Activated CD4-positive, alpha-beta T cell treated with anti-CD3 and anti-CD28 coated beads for 48 hours (primary cell): ENCODE measurements around the gene CNKSR1.

Source experiments
- DNase-seq: peaks from one replicate; pipeline ENCODE4 v3.0.0-alpha.2; 2020

The CNKSR1 gene

DNA sequence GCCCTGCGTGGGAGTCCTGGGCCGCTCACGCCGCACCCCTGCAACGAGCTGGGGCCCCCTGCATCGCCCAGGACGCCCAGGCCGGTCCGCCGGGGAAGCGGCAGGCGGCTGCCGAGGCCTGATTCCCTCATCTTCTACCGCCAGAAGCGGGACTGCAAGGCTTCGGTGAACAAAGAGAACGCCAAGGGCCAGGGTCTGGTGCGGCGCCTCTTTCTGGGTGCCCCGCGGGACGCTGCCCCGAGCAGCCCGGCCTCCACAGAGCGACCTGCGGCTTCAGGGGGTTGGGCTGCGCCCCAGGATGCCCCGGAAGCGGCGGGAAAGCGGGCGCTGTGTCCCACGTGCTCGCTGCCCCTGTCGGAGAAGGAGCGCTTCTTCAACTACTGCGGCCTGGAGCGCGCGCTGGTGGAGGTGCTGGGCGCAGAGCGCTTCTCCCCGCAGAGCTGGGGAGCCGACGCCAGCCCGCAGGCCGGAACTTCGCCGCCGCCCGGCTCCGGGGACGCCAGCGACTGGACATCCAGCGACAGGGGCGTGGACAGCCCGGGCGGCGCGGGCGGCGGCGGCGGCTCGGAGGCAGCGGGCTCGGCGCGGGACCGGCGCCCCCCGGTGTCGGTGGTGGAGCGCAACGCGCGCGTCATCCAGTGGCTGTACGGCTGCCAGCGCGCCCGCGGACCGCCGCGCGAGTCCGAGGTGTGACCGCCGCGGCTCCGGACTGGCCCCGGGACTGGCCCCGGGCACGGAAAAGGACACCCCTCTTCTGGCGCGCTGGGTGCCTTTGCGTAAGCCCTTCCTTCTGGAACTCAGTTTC is 15.7 kb upstream of the CNKSR1 start:
- peak; percentile 62 for DNase-seq

DNA sequence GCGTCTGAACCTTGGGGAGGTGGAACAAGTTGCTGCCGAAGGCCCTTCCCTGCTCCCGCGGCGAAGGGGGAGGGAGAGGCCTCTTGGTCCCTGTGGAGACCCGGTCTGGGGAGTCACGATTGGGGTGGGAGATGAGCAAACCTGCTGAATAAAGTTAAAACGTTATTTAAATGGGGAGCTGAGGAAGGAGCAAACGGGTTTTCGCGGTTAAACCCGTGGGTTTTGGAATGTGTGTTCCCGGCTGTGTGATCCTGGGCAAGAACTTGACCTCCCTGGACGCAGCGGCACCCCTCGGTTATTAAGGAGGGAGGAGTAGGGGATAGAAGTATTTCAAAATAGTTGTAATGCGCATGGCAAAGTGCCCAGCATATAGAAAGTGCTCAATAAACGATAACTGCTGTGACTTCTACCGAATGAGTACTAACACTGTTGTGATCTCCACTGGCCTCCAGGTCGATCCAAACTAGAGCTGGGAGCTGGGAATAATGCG is 15.0 kb upstream of the CNKSR1 start:
- DNase-seq = no peak

DNA sequence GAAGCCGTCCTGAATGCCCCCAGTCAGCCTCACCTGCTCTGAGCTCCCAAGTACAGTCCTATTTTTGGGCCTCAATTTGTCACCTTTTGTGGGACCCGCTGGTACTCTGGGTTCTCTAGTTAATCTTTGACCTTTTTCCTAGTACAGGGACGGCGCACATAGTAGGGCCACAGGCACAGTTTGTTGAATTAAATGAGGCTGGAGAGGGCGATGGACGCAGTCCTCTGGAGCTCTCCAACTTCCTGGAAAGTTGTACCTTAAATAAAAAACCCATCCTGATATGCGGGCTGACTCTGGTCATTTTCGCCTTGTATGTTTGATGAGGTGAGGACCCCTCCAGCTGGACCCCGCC is 13.6 kb upstream of the CNKSR1 start:
- DNase-seq = no peak

DNA sequence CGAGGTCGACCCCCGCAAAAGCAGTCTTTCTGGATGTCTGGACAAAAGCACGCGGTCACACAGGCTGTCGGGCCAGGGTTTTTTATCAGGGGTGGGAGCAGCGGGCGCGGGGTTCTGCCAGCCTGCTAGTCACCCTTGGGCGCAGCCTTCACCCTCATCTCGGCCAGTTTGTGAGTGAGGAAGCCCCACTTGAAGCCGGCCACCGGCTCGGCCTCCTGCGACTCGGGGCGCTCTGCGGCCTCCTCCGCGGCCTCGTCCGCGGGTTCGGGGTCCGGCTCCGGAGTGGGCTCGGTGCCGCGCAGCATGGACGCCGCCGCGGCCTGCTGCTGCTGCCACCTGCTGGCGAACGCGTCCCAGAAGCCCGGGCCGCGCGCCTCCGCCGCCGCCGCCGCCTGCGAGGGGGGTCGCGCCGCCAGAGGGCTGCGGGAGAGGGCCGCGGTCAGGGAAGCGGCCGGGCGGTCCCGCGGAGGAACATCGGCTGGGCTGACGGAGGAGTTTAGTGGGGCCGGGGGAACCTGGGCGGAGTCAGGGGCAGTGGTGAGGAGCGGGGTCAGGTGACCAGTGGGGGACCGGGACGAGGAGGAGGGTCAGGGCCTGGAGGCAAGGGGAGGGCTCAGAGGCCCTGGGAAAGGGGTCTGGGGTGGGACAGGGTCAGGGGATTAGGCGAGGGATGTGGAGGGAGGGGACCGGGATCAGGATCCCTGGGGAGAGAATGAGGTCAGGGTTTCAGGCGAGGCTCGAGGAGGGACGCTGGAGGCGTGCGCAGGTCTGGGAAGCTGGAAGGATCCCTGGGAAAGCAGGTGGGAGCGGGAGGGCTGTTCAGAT is 13.0 kb upstream of the CNKSR1 start:
- DNase-seq = peak; percentile 55

DNA sequence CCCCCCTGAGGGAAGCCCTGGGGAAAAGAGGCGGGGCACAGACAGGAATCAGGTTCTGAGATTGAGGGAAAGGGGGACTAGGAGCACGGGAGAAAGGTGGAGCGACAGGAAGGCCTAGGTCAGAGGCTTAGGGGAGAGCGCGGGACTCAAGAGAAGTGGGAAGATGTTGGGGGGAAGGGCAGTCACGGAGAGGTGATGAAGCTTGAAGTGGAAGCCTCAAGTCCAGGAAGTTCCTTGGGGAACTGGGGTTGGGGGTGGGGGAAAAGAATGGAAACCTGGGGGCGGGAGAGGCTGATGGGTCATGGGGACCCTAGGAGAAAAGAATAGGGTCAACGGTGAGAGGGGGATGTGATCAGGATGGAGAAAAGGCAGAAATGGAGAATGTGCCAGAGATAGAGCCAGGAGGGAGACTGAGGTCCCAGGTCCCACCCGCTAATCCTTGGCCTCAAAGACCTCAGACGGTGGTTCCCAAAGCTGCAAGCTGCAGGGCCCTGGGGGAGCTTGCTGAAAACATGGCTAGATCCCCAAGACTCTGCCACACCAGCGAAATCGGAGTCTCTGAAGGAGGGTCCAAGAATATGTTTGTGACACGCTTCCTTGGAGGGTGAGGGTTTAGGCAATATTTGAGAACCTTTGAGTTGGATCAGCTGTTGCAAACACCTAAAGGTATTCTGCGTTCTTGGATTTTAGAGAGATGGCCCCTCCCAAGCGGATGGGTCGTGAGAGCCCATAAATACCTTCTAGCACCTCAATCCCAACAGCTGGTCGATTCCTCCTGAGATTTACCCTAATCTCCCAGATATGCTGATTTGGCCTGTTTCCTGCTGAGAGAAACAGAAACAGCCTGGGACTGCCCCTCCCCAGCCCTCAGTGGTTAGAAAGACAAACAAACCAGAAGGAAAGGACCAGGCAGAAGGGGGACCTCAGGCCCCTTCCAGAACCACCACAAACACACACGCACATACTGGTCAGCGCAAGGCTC is 12.1 kb upstream of the CNKSR1 start:
- DNase-seq = no peak

DNA sequence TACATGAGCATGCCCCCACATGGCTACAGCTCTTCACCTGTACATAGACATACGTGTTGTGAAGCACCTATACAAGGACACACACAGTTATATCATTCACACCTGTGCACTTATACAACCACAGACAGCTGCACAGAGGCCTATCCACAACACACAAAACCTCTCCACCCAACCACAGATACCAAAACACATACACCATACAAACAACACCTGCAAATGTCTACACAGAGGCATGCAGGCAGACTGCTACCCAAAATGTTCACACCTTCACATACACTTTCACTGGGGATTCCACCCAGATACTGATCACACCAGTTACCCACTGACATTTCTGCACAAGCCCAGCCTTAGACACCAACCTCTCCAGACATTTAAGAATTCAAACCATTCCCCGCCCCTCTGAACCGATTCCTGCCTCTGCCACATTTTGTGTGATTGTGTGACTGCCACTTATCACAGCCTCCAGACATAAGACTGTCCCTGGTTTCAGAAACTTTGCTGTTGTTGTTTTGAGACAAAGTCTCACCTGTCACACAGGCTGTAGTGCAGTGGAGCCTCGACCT is 10.5 kb upstream of the CNKSR1 start:
- DNase-seq = no peak

DNA sequence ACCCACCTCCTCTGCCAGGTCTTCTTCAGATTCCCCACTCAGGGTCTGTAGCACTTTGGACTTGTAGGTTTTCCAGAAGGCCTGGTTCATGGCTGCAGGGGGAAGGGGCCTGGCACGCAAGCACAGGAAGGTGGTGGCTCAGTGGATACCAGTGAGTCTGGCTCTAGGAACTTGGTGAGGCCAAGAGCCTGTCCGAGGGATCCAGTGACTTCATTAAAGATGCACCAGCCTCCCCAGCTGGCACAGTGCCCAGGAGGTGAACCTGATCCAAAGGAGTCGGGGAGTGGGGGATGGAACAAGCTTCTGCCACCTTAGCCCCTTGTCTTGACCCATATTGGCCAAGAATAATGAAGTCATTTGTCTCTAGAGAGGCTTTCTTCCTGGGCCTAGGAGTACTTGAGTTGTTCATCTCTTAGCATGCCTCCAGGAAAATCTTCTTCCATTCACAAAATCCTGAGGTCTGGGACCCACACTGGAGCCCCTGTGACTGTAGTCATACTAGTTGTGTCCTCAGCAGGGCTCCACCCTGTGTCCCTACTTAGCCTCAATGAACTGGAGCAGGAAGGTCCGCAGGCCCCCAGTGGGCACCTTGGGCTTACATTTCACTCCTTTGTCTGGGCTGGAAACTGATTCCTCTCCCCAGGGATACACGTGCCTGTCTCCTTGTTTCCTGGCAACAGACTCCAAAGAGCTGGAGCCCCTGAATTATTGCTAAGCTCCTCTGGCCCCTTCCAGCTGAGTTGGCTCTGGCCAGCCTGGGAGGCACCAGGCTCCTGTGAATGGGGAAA is 8.7 kb upstream of the CNKSR1 start, which contains the start of gene C1orf232:
Gene C1orf232 (minus strand): TSS at position 554 of the 788 bp plus-strand sequence. CDS start 464 bp downstream, at position 90.
- no peak for DNase-seq

DNA sequence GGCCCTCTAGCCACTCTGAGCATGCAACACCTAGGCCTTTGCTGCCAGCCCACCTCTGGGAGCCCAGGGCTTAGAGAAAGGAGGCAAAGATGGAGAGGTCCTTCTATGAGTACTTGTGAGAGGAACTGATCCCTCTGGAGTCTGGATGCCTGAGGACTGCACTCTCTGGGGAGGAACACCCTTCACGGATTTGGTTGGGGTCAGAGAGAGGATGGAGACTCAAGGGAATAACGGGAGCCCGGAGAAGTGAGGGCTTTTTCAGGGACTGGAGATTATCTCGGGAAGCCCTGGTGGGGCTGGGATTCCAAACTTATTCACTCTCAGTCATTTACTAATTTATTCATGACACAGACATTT is 8.1 kb upstream of the CNKSR1 start:
- DNase-seq = no peak

DNA sequence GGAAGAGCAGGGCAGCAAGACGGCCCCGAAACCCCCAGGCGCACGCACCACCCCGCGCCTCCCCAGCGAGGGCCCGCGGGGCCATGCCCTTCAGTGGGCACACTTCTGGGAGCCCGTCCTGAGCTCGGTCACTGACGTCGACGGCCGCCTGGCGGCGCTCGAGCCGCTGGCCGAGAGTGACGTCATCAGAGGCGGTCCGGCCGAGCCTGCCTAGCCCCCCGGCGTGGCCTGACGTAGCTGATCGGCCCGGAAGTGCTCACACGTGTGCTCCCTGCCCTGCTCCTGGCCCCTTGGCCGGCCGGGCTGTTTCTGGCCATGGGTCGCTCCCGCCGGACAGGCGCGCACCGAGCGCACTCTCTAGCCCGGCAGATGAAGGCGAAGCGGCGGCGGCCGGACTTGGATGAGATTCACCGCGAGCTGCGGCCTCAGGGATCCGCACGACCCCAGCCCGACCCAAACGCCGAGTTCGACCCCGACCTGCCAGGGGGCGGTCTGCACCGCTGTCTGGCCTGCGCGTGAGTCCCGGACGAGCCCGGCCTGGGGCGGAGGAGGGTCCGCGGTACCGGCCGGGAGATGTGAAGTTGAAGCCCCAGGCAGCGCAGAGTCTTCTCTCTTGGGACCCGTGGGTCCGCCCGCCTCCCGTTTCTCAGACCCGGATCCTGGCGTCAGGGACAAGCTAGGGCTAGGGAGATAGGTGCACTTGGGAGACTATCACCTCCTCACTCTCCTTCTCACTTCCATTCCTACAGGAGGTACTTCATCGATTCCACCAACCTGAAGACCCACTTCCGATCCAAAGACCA is 7.4 kb upstream of the CNKSR1 start, which contains the start of gene ZNF593:
Gene ZNF593 (plus strand): TSS at position 240 of the 803 bp plus-strand sequence. CDS start 76 bp downstream, at position 316.
- peak; percentile 93 for DNase-seq

DNA sequence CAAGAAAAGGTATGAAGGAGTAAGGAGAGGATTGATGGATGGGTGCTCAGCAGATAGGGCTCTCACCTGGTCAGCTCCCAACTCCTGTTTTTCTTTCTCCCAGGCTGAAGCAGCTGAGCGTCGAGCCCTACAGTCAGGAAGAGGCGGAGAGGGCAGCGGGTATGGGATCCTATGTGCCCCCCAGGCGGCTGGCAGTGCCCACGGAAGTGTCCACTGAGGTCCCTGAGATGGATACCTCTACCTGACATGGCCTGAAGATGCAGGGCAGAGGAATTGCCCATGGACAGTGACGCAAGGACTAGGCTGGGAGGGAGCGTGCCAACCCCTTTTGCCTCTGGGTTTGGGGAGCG is 6.8 kb upstream of the CNKSR1 start:
- DNase-seq = no peak

DNA sequence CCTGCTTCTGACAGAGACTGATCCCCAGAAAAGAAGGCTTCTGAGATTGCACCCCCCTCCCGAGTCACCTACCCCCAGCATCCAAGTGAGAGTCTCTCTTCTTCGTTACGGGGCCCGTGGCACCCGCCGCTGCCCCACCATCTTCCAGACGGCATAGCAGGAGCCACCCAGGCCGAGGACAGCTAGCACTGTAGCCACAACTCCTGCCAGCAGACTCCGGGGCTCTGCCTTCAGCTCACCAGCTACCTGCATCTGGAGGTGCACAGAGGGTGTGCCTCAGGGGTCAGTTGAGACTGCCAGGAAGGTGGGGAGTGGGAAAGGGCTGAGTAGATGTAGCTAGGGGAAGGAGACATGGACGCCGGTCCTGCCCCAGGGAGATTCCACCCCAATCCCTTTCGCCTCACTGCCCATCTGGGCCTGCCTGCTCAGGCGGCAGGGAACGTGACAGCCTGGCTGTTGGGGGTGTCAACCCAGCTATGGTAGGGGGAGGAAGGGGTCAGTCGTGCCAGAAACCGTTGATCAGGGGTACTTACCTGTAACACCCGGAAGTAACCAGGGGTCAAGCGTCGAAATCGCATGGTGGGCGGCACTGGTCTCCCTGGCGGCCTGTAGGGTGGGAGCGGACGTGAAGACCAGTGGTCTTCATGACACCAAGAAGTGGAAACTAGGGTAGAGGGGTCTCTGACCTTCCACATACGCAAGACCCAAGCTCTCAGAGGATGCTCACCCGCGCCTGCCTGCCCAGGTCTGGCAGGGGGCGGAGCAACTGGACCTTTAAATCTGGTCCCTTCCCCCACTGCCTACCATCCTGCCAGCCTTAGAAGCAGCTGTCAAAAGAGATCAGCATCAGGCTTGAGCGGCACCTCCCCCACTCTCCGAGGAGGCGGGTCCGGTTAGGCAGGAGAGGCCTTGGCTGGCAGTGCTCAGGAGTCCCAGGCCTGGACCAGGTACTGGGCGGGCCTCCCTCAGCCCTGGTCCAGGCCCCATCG is 5.9 kb upstream of the CNKSR1 start, which contains the start of gene ZNF593OS:
Gene ZNF593OS (minus strand): TSS at position 749 of the 989 bp plus-strand sequence. CDS start 171 bp downstream, at position 578.
- no peak for DNase-seq

DNA sequence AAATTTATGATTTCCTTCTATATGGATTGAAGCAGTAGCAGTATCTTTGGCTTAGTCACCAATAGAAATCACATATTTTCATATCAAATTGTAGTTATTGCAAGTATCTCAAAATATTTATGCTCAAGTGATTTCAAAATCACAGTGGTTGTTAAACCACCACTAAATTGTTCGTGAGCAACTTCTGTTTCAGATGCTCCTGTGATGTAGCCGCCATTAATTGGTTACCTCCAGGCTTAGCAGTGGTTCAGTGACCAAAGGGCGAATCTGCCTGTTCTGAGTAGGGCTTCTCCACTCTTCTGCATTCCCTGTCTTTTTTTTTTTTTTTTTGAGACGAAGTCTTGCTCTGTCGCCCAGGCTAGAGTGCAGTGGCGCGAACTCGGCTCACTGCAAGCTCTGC is 1.9 kb upstream of the CNKSR1 start:
- no peak for DNase-seq

DNA sequence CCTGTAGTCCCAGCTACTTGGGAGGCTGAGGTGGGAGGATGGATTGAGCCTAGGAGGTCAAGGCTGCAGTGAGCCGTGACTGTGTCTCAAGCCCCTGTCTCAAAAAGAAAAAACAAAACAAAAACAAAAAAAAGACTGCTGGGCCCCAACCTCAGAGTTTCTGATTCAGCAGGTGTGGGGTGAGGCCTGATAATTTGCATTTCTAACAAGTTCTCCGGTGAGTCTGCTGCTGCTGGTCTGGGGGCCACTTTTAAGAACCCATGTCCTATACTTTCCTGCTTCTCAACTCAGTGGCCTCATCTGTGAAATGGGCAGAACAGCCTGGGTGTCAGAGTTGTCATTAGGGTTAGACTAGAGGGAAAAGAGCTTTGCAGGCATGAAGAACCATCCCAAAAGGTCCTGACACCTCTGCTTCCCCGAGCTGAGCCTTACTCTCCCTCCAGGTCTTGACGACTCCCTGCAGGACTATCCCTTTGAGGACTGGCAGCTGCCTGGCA is 2.8 kb downstream of the CNKSR1 start:
- no peak for DNase-seq

DNA sequence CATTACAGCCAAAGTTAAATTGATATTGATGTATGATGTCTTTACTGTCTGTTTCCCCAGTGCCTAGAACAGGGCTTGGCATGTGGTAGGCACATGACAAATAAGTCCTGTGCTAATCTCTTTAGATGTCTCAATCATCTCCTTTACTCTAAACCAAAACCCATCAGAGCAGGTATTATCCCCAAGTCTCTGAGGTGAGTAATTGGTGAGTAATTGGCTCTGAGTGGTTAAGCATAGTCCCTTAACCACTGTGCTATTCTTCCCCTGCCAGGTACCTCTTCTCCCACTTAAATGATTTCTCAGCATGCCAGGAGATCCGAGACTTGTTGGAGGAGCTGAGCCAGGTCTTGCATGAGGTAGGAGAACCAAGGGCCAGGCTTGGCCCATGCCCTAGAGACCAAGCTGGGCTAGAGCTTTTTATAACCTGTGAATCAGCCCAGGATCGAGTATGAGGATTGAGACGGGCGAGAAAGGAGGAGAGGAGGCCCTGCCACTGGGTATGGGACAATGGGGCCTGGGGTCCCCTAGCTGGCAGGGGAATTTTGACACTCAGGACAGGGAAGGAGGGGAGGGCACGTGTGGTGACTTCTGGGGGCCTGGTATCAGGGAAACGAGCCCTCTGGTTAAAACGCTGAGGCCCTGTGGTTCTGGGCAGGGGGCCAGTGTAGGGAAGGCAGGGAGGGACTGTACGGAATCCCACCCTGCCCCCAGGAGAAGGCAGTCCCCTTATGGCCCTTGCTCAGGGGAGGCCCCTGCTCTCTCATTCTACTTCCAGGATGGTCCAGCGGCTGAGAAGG is 4.5 kb downstream of the CNKSR1 start:
- no peak for DNase-seq

DNA sequence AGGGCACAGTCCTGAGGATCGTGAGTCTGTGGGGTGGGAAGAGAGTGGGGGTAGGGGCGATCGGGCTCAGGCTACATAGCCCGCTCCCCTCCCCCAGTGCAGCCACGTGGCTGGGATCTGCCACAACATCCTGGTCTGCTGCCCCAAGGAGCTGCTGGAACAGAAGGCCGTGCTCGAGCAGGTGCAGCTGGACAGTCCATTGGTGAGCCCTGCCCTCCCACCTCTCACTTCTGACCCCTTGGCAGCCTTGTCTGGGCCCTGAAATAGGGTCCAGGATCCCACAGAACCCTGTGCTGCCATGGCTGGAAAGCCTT is 5.0 kb downstream of the CNKSR1 start:
- no peak for DNase-seq

DNA sequence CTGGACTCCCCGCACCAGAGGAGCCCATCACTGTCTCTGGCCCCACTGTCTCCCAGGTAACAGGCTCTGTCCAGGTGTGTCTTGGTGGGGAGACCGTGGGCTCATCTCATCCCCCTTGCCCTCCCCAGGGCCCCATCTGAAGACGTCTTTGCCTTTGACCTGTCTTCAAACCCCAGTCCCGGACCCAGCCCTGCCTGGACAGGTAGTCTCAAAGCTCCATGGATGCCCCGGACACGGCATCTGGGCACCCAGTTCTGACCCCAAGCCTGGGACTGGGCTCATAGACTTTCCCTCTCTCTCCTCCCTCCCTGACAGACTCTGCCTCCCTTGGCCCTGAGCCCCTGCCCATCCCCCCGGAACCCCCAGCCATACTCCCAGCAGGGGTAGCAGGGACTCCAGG is 6.8 kb downstream of the CNKSR1 start:
- no peak for DNase-seq

DNA sequence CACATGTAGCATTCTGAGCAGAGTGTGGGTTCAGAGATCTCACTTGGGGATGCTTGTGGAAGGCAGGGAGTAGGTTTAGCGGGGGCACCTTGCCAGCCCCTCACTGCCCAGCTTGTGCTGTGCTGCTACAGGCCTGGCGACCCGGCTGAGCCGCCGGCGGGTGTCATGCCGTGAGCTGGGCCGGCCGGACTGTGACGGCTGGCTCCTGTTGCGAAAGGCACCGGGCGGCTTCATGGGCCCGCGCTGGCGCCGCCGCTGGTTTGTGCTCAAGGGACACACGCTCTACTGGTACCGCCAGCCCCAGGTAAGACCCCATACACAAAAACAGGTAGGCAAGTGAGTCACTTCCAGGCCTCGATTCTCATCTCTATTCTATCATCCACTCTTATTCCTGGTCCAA is 7.6 kb downstream of the CNKSR1 start:
- DNase-seq = no peak

DNA sequence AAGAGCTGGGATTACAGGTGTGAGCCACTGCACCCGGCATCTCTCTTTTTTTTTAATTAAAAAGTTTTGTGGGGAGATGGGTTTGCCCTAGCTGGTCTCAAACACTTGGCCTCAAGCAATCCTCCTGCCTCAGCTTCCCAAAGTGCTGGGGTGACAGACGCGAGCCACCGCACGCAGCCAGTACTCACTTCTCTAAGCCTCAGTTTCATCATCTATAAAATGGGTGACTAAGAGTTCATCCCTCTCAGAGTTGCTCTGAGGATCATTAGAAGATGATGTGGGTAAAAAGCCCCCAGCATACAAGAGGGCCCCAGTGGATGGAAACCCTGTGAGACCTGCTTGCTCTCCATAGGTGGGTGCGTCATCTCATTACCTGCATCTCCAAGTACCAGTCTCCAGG is 10.6 kb downstream of the CNKSR1 start:
- no peak for DNase-seq
